ENCODE measurements around the gene LSM12.
A peak's percentile ranks its signal among the peaks of the same experiment; 100 is the strongest.
"Not testable (repeated sequence)": the region's sequence is repeated elsewhere in the genome, so short reads cannot be mapped to it uniquely, and the experiment has no call there.

The LSM12 gene

DNA sequence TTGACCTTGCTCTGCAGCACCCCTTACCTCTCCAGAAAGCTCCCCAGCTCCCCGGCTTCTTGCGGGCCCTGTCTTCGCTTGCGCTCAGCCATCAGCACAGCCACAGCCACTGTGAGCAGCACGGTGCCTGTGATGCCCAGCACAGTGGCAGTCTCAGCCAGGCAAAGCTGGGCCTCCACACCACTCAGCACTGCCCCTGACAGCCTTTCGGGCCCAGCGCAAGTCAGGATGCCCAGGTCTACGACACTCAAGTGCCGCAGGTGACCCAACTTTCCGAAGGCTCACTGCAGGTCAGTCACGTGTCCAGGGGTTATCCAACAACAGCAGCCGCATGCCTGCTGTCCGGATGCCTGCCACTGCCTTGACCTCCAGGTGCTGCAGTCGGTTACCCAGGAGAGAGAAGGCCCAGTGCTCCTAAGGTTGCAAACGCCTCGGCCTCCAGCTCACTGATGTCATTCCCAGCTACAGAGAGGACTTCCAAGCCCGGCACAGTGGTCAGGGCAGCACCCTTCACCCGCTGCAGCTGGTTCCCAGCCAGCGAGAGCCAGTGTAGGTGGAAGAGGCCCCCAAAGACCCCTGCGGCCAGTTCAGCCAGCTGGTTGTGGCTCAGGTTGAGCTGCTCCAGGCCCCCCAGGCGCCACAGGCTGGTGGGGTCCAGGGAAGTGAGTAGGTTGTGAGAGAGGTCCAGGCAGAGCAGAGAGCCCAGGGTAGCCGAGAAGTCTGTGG, 42.8 kb downstream of the LSM12 start:
- Histone ChIP-seq H4K20me1 (ENCODE audit: insufficient read depth, low read length) (no peaks in the 10 kb centered on the region), H2AFZ (ENCODE audit: low read length) (no peak overlapping the region), H3K27me3 (replicated peaks; ENCODE audit: insufficient read depth, low read length) (no peaks in the 10 kb centered on the region), H3K4me2 (ENCODE audit: low read depth, low read length) (no peak overlapping the region), H3K36me3 (replicated peaks; ENCODE audit: insufficient read depth, low read length) (no peaks in the 10 kb centered on the region), H3K4me1 (ENCODE audit: low read length) (no peaks in the 10 kb centered on the region), H3K9ac (ENCODE audit: low read length) (no peak overlapping the region), H3F3A (ENCODE audit: insufficient read depth, low read length) (no peaks in the 10 kb centered on the region), H3K9me2 (replicated peaks; ENCODE audit: insufficient read depth, low read length) (no peaks in the 10 kb centered on the region), H3K9me3 (replicated peaks; ENCODE audit: insufficient read depth, low read length) (no peaks in the 10 kb centered on the region), H3K79me2 (ENCODE audit: low read length) (no peaks in the 10 kb centered on the region), H3K4me3 (ENCODE audit: low read length) (no peak overlapping the region), H3K27ac (ENCODE audit: low read length) (no peak overlapping the region)
- no peak for DNase-seq
- TF ChIP-seq, protein P1, sequence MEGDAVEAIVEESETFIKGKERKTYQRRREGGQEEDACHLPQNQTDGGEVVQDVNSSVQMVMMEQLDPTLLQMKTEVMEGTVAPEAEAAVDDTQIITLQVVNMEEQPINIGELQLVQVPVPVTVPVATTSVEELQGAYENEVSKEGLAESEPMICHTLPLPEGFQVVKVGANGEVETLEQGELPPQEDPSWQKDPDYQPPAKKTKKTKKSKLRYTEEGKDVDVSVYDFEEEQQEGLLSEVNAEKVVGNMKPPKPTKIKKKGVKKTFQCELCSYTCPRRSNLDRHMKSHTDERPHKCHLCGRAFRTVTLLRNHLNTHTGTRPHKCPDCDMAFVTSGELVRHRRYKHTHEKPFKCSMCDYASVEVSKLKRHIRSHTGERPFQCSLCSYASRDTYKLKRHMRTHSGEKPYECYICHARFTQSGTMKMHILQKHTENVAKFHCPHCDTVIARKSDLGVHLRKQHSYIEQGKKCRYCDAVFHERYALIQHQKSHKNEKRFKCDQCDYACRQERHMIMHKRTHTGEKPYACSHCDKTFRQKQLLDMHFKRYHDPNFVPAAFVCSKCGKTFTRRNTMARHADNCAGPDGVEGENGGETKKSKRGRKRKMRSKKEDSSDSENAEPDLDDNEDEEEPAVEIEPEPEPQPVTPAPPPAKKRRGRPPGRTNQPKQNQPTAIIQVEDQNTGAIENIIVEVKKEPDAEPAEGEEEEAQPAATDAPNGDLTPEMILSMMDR (IDR thresholded peaks at IDR 0.05; ENCODE audit: low read length) = no peak
- no peak for TF ChIP-seq EZH2 (optimal IDR thresholded peaks at IDR 0.05; ENCODE audit: low read depth, low read length)
- TF ChIP-seq EZH2phosphoT487 (IDR thresholded peaks at IDR 0.05; ENCODE audit: low read length) = no peak

DNA sequence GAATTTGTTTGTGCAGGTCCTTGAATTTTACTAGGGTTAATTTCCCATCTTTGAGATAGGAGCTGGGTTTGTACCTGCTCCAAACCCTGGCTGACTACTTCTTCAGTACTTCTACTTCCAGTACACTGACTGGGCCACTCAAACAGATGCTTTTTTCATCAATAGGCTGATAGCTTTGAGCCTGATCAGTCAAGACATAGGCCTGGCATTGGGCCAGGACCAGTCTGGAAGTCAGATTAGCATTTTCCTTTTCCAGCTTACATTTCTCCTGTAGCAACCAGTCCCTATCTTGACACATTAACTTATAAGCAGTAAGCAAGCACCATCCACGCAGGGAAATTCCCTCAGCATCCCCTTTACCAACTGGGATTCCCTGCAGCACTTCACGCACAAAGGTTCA, 44.2 kb downstream of the LSM12 start:
- DNase-seq = no peak
- no peak overlapping the region for H3K4me2 ChIP-seq (ENCODE audit: low read depth, low read length)
- no peaks in the 10 kb centered on the region for H3F3A ChIP-seq (ENCODE audit: insufficient read depth, low read length)
- H3K79me2 ChIP-seq (ENCODE audit: low read length) = no peaks in the 10 kb centered on the region
- TF ChIP-seq EZH2phosphoT487 (IDR thresholded peaks at IDR 0.05; ENCODE audit: low read length) (no peak), EZH2 (optimal IDR thresholded peaks at IDR 0.05; ENCODE audit: low read depth, low read length) (no peak)
- TF ChIP-seq, protein P1 (IDR thresholded peaks at IDR 0.05; ENCODE audit: low read length) = no peak
- no peaks in the 10 kb centered on the region for H4K20me1 ChIP-seq (ENCODE audit: insufficient read depth, low read length)
- H3K9ac ChIP-seq (ENCODE audit: low read length) = no peak overlapping the region
- H2AFZ ChIP-seq (ENCODE audit: low read length) = no peak overlapping the region
- no peaks in the 10 kb centered on the region for H3K9me3 ChIP-seq (replicated peaks; ENCODE audit: insufficient read depth, low read length)
- no peaks in the 10 kb centered on the region for H3K9me2 ChIP-seq (replicated peaks; ENCODE audit: insufficient read depth, low read length)
- no peaks in the 10 kb centered on the region for H3K4me1 ChIP-seq (ENCODE audit: low read length)
- no peaks in the 10 kb centered on the region for H3K36me3 ChIP-seq (replicated peaks; ENCODE audit: insufficient read depth, low read length)
- no peak overlapping the region for H3K4me3 ChIP-seq (ENCODE audit: low read length)
- no peak overlapping the region for H3K27ac ChIP-seq (ENCODE audit: low read length)
- H3K27me3 ChIP-seq (replicated peaks; ENCODE audit: insufficient read depth, low read length) = no peaks in the 10 kb centered on the region

DNA sequence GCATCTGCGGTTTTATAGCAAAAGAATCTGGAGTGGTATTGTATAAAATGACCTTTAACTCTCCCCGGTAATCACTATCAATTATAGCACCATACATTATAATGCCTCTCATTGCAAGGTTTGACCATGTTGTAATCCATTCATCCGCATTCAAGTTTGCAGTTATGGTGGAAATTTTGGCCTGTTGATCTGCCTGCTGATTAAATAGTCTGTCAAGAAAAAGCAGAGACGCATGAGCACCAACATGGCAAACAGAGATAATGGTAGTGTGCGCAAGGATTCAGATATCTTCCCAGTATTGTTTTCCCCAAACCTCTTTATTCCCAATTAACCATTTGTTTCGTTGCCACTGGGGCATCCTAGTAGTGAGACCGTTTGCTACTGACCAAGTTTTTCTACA, 45.2 kb downstream of the LSM12 start:
- not testable (repeated sequence) for H3K4me2 ChIP-seq (ENCODE audit: low read depth, low read length); H3K9me2 ChIP-seq (replicated peaks; ENCODE audit: insufficient read depth, low read length); H3K27me3 ChIP-seq (replicated peaks; ENCODE audit: insufficient read depth, low read length); H3K4me3 ChIP-seq (ENCODE audit: low read length); H3K36me3 ChIP-seq (replicated peaks; ENCODE audit: insufficient read depth, low read length); H3K27ac ChIP-seq (ENCODE audit: low read length); H3K4me1 ChIP-seq (ENCODE audit: low read length); DNase-seq; H3K9me3 ChIP-seq (replicated peaks; ENCODE audit: insufficient read depth, low read length); H3K9ac ChIP-seq (ENCODE audit: low read length); H3K79me2 ChIP-seq (ENCODE audit: low read length); H4K20me1 ChIP-seq (ENCODE audit: insufficient read depth, low read length); H2AFZ ChIP-seq (ENCODE audit: low read length); H3F3A ChIP-seq (ENCODE audit: insufficient read depth, low read length)

DNA sequence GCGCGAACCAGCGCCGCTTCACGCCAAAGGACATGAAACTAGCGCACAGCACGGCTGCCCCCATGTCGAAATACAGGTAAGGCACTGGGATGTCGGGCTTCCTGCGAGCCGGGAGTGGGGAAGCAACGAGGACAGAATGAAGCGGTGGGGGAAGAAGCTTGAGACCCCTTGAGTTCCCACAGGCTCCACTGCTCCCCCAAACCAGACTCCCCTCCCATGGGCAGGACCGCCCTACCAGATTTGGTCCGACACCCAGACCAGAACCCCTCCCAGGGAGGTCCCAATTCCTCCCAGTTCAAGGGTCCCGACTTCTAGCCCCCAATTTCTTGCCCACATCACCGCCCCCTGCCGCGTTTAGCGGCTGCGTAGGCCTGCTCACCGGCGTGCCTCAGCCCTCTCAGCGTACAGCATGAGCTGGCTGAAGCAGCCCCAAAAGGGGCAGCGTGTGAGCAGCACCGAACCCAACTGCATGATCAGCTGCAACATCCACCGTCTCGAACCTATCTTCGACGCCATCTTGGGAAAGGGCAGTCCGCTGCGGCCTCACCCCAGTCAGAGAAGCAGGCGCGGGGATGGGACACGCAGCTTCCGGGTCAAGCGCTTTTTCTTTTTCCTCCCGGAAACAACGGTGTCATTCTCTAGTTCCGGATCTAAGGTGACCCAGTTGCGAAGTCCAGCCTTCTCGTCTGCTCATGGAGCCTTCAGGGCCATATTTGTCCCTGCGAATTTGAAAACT, 51.9 kb downstream of the LSM12 start, which contains the start of gene TMEM101:
TMEM101 (minus strand) TSS at position 527 of the 736 bp plus-strand sequence; CDS start at position 516, 11 bp downstream.
- H3K36me3 ChIP-seq (replicated peaks; ENCODE audit: insufficient read depth, low read length) = no peaks in the 10 kb centered on the region
- DNase-seq = peak; percentile 91
- no peaks in the 10 kb centered on the region for H3K27me3 ChIP-seq (replicated peaks; ENCODE audit: insufficient read depth, low read length)
- TF ChIP-seq, protein P1 (IDR thresholded peaks at IDR 0.05; ENCODE audit: low read length) = no peak
- TF ChIP-seq EZH2 (optimal IDR thresholded peaks at IDR 0.05; ENCODE audit: low read depth, low read length) = no peak
- H3K4me2 ChIP-seq (ENCODE audit: low read depth, low read length) = peak within 1 kb of the TSS; percentile 93
- H3K4me1 ChIP-seq (ENCODE audit: low read length) = peaks cover 12% of the 10 kb centered on the region; the same call in 1 of the 2 replicates
- peaks cover 14% of the 10 kb centered on the region for H3K79me2 ChIP-seq (ENCODE audit: low read length)
- no peaks in the 10 kb centered on the region for H3F3A ChIP-seq (ENCODE audit: insufficient read depth, low read length)
- no peaks in the 10 kb centered on the region for H3K9me3 ChIP-seq (replicated peaks; ENCODE audit: insufficient read depth, low read length)
- H2AFZ ChIP-seq (ENCODE audit: low read length) = peak within 1 kb of the TSS; percentile 96
- H3K9ac ChIP-seq (ENCODE audit: low read length) = peak within 1 kb of the TSS; percentile 80
- peak within 1 kb of the TSS; percentile 99 for H3K4me3 ChIP-seq (ENCODE audit: low read length)
- H3K27ac ChIP-seq (ENCODE audit: low read length) = no peak within 1 kb of the TSS
- no peaks in the 10 kb centered on the region for H3K9me2 ChIP-seq (replicated peaks; ENCODE audit: insufficient read depth, low read length)
- H4K20me1 ChIP-seq (ENCODE audit: insufficient read depth, low read length) = no peaks in the 10 kb centered on the region
